ENCODE data around the gene SNX18.

DNA sequence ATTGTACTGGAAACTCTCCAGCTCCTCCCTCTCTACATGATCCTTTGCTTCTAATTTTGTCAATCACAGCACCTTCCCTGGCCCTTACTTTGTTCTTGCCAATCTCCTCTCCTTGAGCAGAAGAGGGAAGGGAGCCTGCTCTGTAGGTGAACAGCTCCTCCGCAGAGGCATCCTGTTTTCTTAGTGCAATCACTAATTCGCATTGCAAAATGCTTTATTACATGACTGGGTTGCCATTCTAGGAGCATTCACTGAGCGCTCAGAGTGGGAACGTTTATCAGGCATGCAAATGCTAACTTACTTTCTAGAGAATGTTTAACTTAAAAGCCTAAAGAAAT is 416 bp upstream of the SNX18 start:
- TF ChIP-seq POLR2A (IDR thresholded peaks at IDR 0.05) (no peak), CTCF (IDR thresholded peaks at IDR 0.05) (no peak)
